MM.1S (cell line): ENCODE results near the gene ADORA2B.

Experiments used
- DNase-seq: peaks from one replicate; pipeline ENCODE4 v3.0.0-alpha.2; 2015
- H2AFZ ChIP-seq: fragments of 300-600 bp; sonication (generic); 2 replicates; pipeline ENCODE4 v1.6.0; 2016; ENCODE audit warnings: antibody characterized with exemption, low read length
- H3F3A ChIP-seq: fragments of 300-600 bp; sonication (generic); 2 replicates; pipeline ENCODE4 v1.6.1; 2016; ENCODE audit warnings: mild to moderate bottlenecking, antibody characterized with exemption, low read length, moderate library complexity, mixed read lengths; ENCODE audit not compliant: insufficient read depth
- H3K27ac ChIP-seq: fragments of 300-600 bp; sonication (generic); 2 replicates; pipeline ENCODE4 v1.5.1; 2016; ENCODE audit warnings: mild to moderate bottlenecking, low read length
- H3K27me3 ChIP-seq: fragments of 300-600 bp; sonication (generic); replicated peaks from 2 replicates; pipeline ENCODE4 v1.6.0; 2016; ENCODE audit warnings: low read length; ENCODE audit not compliant: insufficient read depth
- H3K36me3 ChIP-seq: fragments of 300-600 bp; sonication (generic); replicated peaks from 2 replicates; pipeline ENCODE4 v1.6.1; 2016; ENCODE audit warnings: mild to moderate bottlenecking, low read length, mixed read lengths; ENCODE audit not compliant: insufficient read depth
- H3K4me1 ChIP-seq: fragments of 300-600 bp; sonication (generic); 2 replicates; pipeline ENCODE4 v1.6.1; 2016; ENCODE audit warnings: low read length, mixed read lengths
- H3K4me2 ChIP-seq: fragments of 300-600 bp; sonication (generic); 2 replicates; pipeline ENCODE4 v1.6.0; 2016; ENCODE audit warnings: low read depth, low read length
- H3K4me3 ChIP-seq: fragments of 300-600 bp; sonication (generic); 2 replicates; pipeline ENCODE4 v1.5.1; 2016; ENCODE audit warnings: low read length, mixed read lengths
- H3K79me2 ChIP-seq: fragments of 300-600 bp; sonication (generic); 2 replicates; pipeline ENCODE4 v1.6.1; 2016; ENCODE audit warnings: mixed run types, low read length, mixed read lengths
- H3K9ac ChIP-seq: fragments of 300-600 bp; sonication (generic); 2 replicates; pipeline ENCODE4 v1.6.1; 2016; ENCODE audit warnings: low read length, mixed read lengths
- H3K9me2 ChIP-seq: fragments of 300-600 bp; sonication (generic); replicated peaks from 2 replicates; pipeline ENCODE4 v1.6.1; 2016; ENCODE audit warnings: mild to moderate bottlenecking, low read length, mixed read lengths; ENCODE audit not compliant: insufficient read depth
- H3K9me3 ChIP-seq: fragments of 300-600 bp; sonication (generic); replicated peaks from 2 replicates; pipeline ENCODE4 v1.6.1; 2016; ENCODE audit warnings: mild to moderate bottlenecking, low read length, mixed read lengths; ENCODE audit not compliant: insufficient read depth
- H4K20me1 ChIP-seq: fragments of 300-600 bp; sonication (generic); 2 replicates; pipeline ENCODE4 v1.6.1; 2016; ENCODE audit warnings: mild to moderate bottlenecking, low read length, moderate library complexity, mixed read lengths; ENCODE audit not compliant: insufficient read depth
- EZH2 ChIP-seq: fragments of 300-600 bp; sonication (generic); optimal IDR thresholded peaks from 2 replicates; pipeline ENCODE3; 2017; ENCODE audit warnings: low read depth, mild to moderate bottlenecking, antibody characterized with exemption, low read length, mixed read lengths
- EZH2phosphoT487 ChIP-seq: fragments of 300-600 bp; sonication (generic); IDR thresholded peaks from 2 replicates; pipeline ENCODE4 v1.6.1; 2018; ENCODE audit warnings: antibody characterized with exemption, low read length
- TF ChIP-seq, protein P1 (sequence below): fragments of 300-600 bp; sonication (generic); IDR thresholded peaks from 2 replicates; pipeline ENCODE4 v1.5.1; 2016; ENCODE audit warnings: antibody characterized with exemption, low read length, mixed read lengths

Gene ADORA2B

GRCh38 chr17:15919466-15919865 lies 25.5 kb upstream of the ADORA2B start:
- Histone ChIP-seq H3K36me3 (no peaks in the 10 kb centered on the region), H3K9me2 (no peaks in the 10 kb centered on the region), H3F3A (no peaks in the 10 kb centered on the region), H3K4me3 (no peak overlapping the region), H2AFZ (no peak overlapping the region), H3K27ac (no peak overlapping the region), H4K20me1 (no peaks in the 10 kb centered on the region), H3K9me3 (no peaks in the 10 kb centered on the region), H3K4me1 (no peaks in the 10 kb centered on the region), H3K9ac (no peak overlapping the region), H3K79me2 (no peaks in the 10 kb centered on the region), H3K4me2 (no peak overlapping the region), H3K27me3 (no peaks in the 10 kb centered on the region)
- DNase-seq = no peak
- TF ChIP-seq, protein P1, sequence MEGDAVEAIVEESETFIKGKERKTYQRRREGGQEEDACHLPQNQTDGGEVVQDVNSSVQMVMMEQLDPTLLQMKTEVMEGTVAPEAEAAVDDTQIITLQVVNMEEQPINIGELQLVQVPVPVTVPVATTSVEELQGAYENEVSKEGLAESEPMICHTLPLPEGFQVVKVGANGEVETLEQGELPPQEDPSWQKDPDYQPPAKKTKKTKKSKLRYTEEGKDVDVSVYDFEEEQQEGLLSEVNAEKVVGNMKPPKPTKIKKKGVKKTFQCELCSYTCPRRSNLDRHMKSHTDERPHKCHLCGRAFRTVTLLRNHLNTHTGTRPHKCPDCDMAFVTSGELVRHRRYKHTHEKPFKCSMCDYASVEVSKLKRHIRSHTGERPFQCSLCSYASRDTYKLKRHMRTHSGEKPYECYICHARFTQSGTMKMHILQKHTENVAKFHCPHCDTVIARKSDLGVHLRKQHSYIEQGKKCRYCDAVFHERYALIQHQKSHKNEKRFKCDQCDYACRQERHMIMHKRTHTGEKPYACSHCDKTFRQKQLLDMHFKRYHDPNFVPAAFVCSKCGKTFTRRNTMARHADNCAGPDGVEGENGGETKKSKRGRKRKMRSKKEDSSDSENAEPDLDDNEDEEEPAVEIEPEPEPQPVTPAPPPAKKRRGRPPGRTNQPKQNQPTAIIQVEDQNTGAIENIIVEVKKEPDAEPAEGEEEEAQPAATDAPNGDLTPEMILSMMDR = no peak
- TF ChIP-seq EZH2phosphoT487 (no peak), EZH2 (no peak)

- H3K4me2 ChIP-seq = no peak overlapping the region
- no peaks in the 10 kb centered on the region for H3K36me3 ChIP-seq
- no peaks in the 10 kb centered on the region for H3K79me2 ChIP-seq
- H3K4me3 ChIP-seq = no peak overlapping the region
- H3K9me3 ChIP-seq = no peaks in the 10 kb centered on the region
- H3K27ac ChIP-seq = no peak overlapping the region
- no peak overlapping the region for H3K9ac ChIP-seq
- no peaks in the 10 kb centered on the region for H3K4me1 ChIP-seq
- DNase-seq = no peak
- H3F3A ChIP-seq = no peaks in the 10 kb centered on the region
- no peaks in the 10 kb centered on the region for H4K20me1 ChIP-seq
- H3K9me2 ChIP-seq = no peaks in the 10 kb centered on the region
- TF ChIP-seq EZH2 = no peak
- H3K27me3 ChIP-seq = no peaks in the 10 kb centered on the region
- no peak overlapping the region for H2AFZ ChIP-seq
Measured at GRCh38 chr17:15920758-15921239, 24.1 kb upstream of the ADORA2B start.

- TF ChIP-seq, protein P1 = no peak
- TF ChIP-seq EZH2 = no peak
- TF ChIP-seq EZH2phosphoT487 = no peak
- Histone ChIP-seq H3K79me2 (no peaks in the 10 kb centered on the region), H3K9me2 (no peaks in the 10 kb centered on the region), H3K4me3 (no peak overlapping the region), H3K9me3 (no peaks in the 10 kb centered on the region), H4K20me1 (no peaks in the 10 kb centered on the region), H3K27ac (no peak overlapping the region), H3K9ac (no peak overlapping the region), H3K27me3 (no peaks in the 10 kb centered on the region), H3F3A (no peaks in the 10 kb centered on the region), H3K36me3 (no peaks in the 10 kb centered on the region), H3K4me1 (no peaks in the 10 kb centered on the region), H3K4me2 (no peak overlapping the region), H2AFZ (no peak overlapping the region)
- DNase-seq = no peak
Measured at GRCh38 chr17:15921640-15922039, 23.3 kb upstream of the ADORA2B start.

- no peak for DNase-seq
- TF ChIP-seq, protein P1 = no peak
- TF ChIP-seq EZH2 (no peak), EZH2phosphoT487 (no peak)
- H3K4me3 ChIP-seq = no peak overlapping the region
- H3K27ac ChIP-seq = no peak overlapping the region
- H3K4me2 ChIP-seq = no peak overlapping the region
- H3K36me3 ChIP-seq = no peaks in the 10 kb centered on the region
- no peak overlapping the region for H3K9ac ChIP-seq
- H2AFZ ChIP-seq = no peak overlapping the region
- no peaks in the 10 kb centered on the region for H3K9me3 ChIP-seq
- H3K79me2 ChIP-seq = no peaks in the 10 kb centered on the region
- H3K9me2 ChIP-seq = no peaks in the 10 kb centered on the region
- no peaks in the 10 kb centered on the region for H4K20me1 ChIP-seq
- no peaks in the 10 kb centered on the region for H3F3A ChIP-seq
- no peaks in the 10 kb centered on the region for H3K27me3 ChIP-seq
- H3K4me1 ChIP-seq = no peaks in the 10 kb centered on the region
Measured at GRCh38 chr17:15922586-15922985, 22.3 kb upstream of the ADORA2B start.
